Psoas muscle (tissue), 8 donors: ENCODE data around the gene SPAG6. TPM values are rescaled to one million over a fixed set of nuclear protein-coding genes. Genes with fewer than 3 reads are reported as not detected.

Experiments
- ATAC-seq, 4 donors: fragments of 200-7000 bp; cut with Tn5 transposase; one replicate each; pipeline ENCODE4 v1.9.1; 2020; ENCODE audit warnings: moderate library complexity in 3 of 4, mild to moderate bottlenecking in 2 of 4
- DNase-seq, 2 donors: peaks; one replicate each; pipeline ENCODE4 v3.0.0-alpha.2; 2020
- H3K27ac ChIP-seq: fragments of 200-600 bp; one replicate; pipeline ENCODE4 v1.8.0; 2022
- H3K27me3 ChIP-seq, 3 donors: fragments of 200-600 bp in 1 of 3; one replicate each; pipeline versions ENCODE4 v1.6.1 to v1.8.0; 2013 to 2022; ENCODE audit warnings: low read length in 2 of 3, mild to moderate bottlenecking in 2 of 3, moderate library complexity in 1 of 3; ENCODE audit not compliant: insufficient read depth in 3 of 3
- H3K36me3 ChIP-seq, 2 donors: fragments of 200-600 bp in 1 of 2; one replicate each; pipeline versions ENCODE4 v1.6.1 to v1.8.0; 2013 to 2022; ENCODE audit warnings: low read depth in 1 of 2, mild to moderate bottlenecking in 1 of 2, moderate library complexity in 1 of 2; ENCODE audit not compliant: insufficient read depth in 1 of 2
- H3K4me1 ChIP-seq: fragments of 200-600 bp; one replicate; pipeline ENCODE4 v1.8.0; 2022
- H3K4me3 ChIP-seq: fragments of 200-600 bp; one replicate; pipeline ENCODE4 v1.8.0; 2022; ENCODE audit warnings: mild to moderate bottlenecking
- H3K9me3 ChIP-seq: fragments of 200-600 bp; one replicate; pipeline ENCODE4 v1.8.0; 2022
- whole genome bisulfite sequencing, 3 donors: extraction: QIAGEN DNeasy Blood & Tissue Kit; methylation state at CpG; one replicate each; pipeline versions ENCODE4 v1.1.6 to v1.1.7; 2013; 5-methylcytosine and 5-hydroxymethylcytosine counted together
- intact Hi-C, 2 donors: fragments of 100-400 bp; cut with DNase I; formaldehyde crosslinking; loops; one replicate each; pipeline versions ENCODE4 v1.11.0 to v1.14.2; 2022
- polyA plus RNA-seq, 3 donors: library from polyadenylated mRNA; stranded (reverse); fragments of 200-250 nt; gene quantifications; one replicate each; pipeline ENCODE4 v1.2.3, GENCODE V29; 2013
- total RNA-seq, 4 donors: library from RNA; stranded (reverse); fragmentation: NEBNext Ultra II Directional in 2 of 4; extraction: Animal tissue kit (Norgen Biotek cat#: 25700) in 2 of 4; gene quantifications; one replicate each; pipeline versions ENCODE4 v1.2.1 to v1.2.4, GENCODE V29; 2021 to 2023
- TF ChIP-seq, protein P1 (sequence below): fragments of 200-600 bp; IDR thresholded peaks from one replicate; pipeline ENCODE4 v1.8.0; 2022; ENCODE audit warnings: antibody characterized with exemption
- donor health status: healthy with polysubstance abuse.
- donor health status: DM: no; HTN: no; CAD: no; lungs with moderate emphysema.
- donor health status: Bipolar disorder and iron deficiency.
- donor health status: healthy.
- donor health status: DM: yes; HTN: yes; CAD: no.
- donor health status: DM: no; HTN: no; CAD: no.
- donor health status: DM: no; HTN: no; CAD: no.
- donor health status: DM: yes; HTN: yes; CAD: no.

SPAG6 gene
- total and polyA plus RNA-seq, 7 donors = 0.15 TPM; not detected in 6

DNA sequence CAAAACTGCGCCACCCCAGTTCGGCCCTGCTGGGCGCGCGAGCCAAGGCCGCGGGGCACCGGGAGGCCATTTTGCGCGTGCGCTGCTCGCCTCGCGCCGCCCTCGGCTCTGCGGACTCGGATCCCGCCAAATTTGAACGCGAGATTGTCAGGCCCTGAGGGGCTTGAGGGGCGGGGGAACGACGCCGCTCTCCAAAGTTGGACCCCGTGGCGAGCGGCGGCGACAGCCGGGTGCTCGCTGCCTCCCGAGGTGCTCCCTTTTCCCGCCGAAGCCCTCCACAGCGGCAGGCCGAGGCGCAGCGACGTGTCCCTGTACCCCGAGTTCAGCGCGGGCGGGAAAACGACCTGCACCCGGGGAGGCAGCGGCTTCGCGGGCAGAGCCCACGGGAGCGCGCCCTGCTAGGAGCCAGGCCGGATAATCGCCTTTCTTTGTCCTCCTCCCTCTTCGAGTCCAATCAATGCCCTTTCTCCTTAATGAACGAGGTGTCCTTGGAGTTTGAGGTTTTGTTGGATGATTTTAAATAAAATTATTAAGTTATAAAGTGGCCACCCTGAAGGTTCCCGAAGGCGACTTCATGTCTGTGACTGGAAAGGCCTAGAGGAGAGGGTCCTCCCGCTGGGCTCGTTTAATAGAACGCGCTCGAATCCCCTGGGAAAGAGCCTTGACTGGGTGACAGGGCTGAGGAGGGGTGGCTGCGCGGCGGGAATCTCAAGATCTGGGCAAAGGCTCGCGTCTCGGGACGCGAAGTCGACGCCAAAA is 10.7 kb upstream of the SPAG6 start:
- intact Hi-C loops = no loop called here
- peaks cover 24% of the 10 kb centered on the region for H3K4me1 ChIP-seq
- DNase-seq = peak; percentile 21 to 50
- no peaks in the 10 kb centered on the region for H3K9me3 ChIP-seq
- TF ChIP-seq, protein P1, sequence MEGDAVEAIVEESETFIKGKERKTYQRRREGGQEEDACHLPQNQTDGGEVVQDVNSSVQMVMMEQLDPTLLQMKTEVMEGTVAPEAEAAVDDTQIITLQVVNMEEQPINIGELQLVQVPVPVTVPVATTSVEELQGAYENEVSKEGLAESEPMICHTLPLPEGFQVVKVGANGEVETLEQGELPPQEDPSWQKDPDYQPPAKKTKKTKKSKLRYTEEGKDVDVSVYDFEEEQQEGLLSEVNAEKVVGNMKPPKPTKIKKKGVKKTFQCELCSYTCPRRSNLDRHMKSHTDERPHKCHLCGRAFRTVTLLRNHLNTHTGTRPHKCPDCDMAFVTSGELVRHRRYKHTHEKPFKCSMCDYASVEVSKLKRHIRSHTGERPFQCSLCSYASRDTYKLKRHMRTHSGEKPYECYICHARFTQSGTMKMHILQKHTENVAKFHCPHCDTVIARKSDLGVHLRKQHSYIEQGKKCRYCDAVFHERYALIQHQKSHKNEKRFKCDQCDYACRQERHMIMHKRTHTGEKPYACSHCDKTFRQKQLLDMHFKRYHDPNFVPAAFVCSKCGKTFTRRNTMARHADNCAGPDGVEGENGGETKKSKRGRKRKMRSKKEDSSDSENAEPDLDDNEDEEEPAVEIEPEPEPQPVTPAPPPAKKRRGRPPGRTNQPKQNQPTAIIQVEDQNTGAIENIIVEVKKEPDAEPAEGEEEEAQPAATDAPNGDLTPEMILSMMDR = no peak
- WGBS, 3 donors = 19 to 30% (median 30%) methylated on average over 73 of the region's 73 CpGs
- no peak overlapping the region for H3K27ac ChIP-seq
- H3K36me3 ChIP-seq = peaks cover 0 to 13% of the 10 kb centered on the region in 2 donors
- peak overlapping the region; percentile 67 for H3K4me3 ChIP-seq
- ATAC-seq = peak; percentile 15 to 49 (median 30)
- peaks cover 5 to 59% (median 32%) of the 10 kb centered on the region in 3 donors for H3K27me3 ChIP-seq

DNA sequence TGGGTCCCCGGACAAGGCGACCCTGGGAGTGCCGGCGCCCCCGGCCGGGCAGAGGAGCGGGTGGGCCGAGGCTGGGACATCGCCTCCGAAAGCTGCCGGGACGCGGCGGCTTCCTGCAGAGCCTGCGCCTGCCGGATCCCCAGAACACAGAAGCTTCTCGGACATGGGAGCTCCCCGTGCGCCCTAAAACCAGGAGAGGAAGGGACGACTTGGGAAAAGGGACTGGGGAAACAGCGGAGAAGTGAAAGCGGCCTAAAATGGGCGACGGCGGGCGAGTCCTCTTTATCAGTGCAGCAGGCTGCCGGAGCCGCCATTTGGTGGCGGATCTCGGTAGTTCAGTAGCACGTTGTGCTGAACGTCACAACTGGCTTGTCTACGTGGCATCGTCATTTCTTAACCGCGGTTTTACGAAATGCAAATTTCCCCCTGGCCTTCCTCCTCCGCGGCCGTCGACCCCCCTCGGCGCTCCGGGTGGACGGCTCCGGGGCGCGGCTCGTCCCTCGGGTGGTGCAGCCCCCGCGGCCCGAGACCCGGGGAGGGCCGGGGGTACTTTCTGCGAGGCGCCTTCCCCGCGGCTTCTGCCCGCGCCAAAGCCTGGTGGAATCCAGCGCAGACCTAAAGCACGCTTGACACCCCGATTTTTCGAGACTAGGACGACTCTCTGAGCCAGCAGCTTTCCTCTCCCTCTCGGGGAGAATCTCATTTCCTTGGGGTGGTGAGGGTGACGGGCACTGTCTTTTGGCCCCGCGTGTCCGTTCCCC is 9.9 kb upstream of the SPAG6 start:
- intact Hi-C loops = no loop called here

DNA sequence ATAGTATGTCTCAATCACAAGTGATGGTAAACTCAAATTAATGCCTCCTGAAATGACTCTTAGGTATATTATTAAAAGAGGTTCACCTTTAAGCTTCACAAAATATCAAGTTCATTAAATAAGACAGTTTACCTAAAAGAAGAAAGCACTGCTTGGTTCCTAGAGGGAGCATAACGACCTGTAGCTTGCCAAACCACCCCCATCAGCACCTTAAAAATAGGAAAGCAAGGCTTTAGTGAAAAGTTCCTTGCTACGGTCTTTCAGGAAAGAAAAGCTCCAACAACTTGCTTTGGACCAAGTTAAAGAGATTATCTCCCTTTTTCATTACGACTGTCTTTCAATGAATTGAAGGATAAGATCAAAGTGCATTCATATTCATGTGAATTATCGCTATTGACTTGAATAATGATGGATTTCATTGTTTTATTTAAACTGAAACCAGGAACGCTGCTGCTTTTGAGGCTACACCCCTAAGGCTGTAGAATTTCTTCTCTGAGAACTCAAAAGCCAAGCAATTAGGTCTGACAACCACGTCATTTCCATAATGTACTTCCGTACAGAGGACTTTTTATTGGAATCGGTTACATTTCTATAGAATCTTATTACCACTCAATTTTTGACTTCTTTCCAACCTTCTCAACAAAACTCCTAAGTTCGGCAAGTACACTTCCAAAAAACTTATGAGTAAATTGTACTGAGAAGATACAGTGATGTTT is 7.0 kb upstream of the SPAG6 start:
- DNase-seq (no peak), ATAC-seq (no peak)
- H3K36me3 ChIP-seq = no peaks in the 10 kb centered on the region
- TF ChIP-seq, protein P1 = no peak
- no peaks in the 10 kb centered on the region for H3K9me3 ChIP-seq
- intact Hi-C loops = no loop called here
- no peak overlapping the region for H3K27ac ChIP-seq
- H3K4me1 ChIP-seq = peaks cover 38% of the 10 kb centered on the region
- H3K27me3 ChIP-seq = peaks cover 5 to 85% (median 32%) of the 10 kb centered on the region in 3 donors
- 22 to 32% (median 23%) methylated on average over 9 of the region's 9 CpGs for WGBS, 3 donors
- H3K4me3 ChIP-seq = no peak overlapping the region

More for the DNA sequence above, 9.9 kb upstream of the SPAG6 start:
- ATAC-seq (peak; percentile 61 to 76 (median 70)), DNase-seq (peak; percentile 48 to 72)
- WGBS, 3 donors = 1 to 2% (median 2%) methylated on average over 65 to 71 of the region's 71 CpGs
- H3K4me3 ChIP-seq = peak overlapping the region; percentile 67
- peaks cover 0 to 6% of the 10 kb centered on the region in 2 donors for H3K36me3 ChIP-seq
- H3K27me3 ChIP-seq = peaks cover 5 to 63% (median 32%) of the 10 kb centered on the region in 3 donors
- TF ChIP-seq, protein P1 = peak; percentile 16
- no peak overlapping the region for H3K27ac ChIP-seq
- no peaks in the 10 kb centered on the region for H3K9me3 ChIP-seq
- H3K4me1 ChIP-seq = peaks cover 28% of the 10 kb centered on the region

DNA sequence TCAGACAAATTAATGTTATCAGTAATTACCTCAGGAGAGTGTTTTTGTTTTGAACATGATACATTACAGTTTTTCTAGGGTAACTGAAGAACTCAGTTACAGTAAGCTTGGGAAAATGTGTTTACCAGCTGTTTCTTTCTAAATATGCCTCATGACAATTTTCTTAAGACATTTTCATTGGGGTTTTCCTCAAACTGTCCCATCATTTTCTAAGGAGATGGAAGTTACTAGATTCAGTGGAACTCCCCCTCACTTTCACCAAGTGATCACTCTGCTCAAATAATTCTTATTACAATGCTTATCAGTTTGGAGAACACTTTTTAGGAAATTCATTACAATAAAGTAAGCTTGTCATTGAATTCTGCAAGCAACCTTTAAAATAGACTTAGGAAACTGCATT is 6.4 kb upstream of the SPAG6 start:
- TF ChIP-seq, protein P1 = no peak
- Histone ChIP-seq H3K27me3 (peaks cover 5 to 89% (median 28%) of the 10 kb centered on the region in 3 donors), H3K4me1 (peaks cover 38% of the 10 kb centered on the region), H3K4me3 (no peak overlapping the region), H3K9me3 (no peaks in the 10 kb centered on the region), H3K27ac (no peak overlapping the region), H3K36me3 (no peaks in the 10 kb centered on the region)
- intact Hi-C loops = no loop called here
- ATAC-seq = no peak
- DNase-seq = no peak
